Upper lobe of right lung (tissue), 1 donor: ENCODE results near the gene CRELD2. TPM values are rescaled to one million over a fixed set of nuclear protein-coding genes. Genes with fewer than 3 reads are reported as not detected.

Source experiments
- ATAC-seq: fragments of 200-7000 bp; cut with Tn5 transposase; one replicate; pipeline ENCODE4 v1.9.1; 2020; ENCODE audit warnings: mild to moderate bottlenecking, moderate library complexity
- DNase-seq: peaks from one replicate; pipeline ENCODE4 v3.0.0-alpha.2; 2020
- H3K27ac ChIP-seq: fragments of 200-600 bp; one replicate; pipeline ENCODE4 v1.8.0; 2022
- H3K27me3 ChIP-seq: fragments of 200-600 bp; one replicate; pipeline ENCODE4 v1.8.0; 2022; ENCODE audit warnings: mild to moderate bottlenecking
- H3K36me3 ChIP-seq: fragments of 200-600 bp; one replicate; pipeline ENCODE4 v1.8.0; 2022
- H3K4me1 ChIP-seq: fragments of 200-600 bp; one replicate; pipeline ENCODE4 v1.8.0; 2022
- H3K4me3 ChIP-seq: fragments of 200-600 bp; one replicate; pipeline ENCODE4 v1.8.0; 2022; ENCODE audit warnings: mild to moderate bottlenecking
- H3K9me3 ChIP-seq: fragments of 200-600 bp; one replicate; pipeline ENCODE4 v1.8.0; 2022
- CTCF ChIP-seq: fragments of 200-600 bp; IDR thresholded peaks from one replicate; pipeline ENCODE4 v1.8.0; 2022; ENCODE audit warnings: antibody characterized with exemption
- intact Hi-C: fragments of 100-400 bp; cut with DNase I; formaldehyde crosslinking; loops from one replicate; pipeline ENCODE4 v1.11.0; 2022
- total RNA-seq: library from RNA; stranded (reverse); fragmentation: NEBNext Ultra II Directional; extraction: Animal tissue kit (Norgen Biotek cat#: 25700); gene quantifications from one replicate; pipeline ENCODE4 v1.2.1, GENCODE V29; 2021
- donor health status: DM: no; HTN: yes; CAD: no; lungs with severe emphysema.

The CRELD2 gene
- total RNA-seq, 1 donor from 2014 or later, result 44.2 TPM

- H3K27me3 ChIP-seq, result no peaks in the 10 kb centered on the region
- H3K4me1 ChIP-seq, result no peaks in the 10 kb centered on the region
- H3K36me3 ChIP-seq, result peaks cover 36% of the 10 kb centered on the region
- ATAC-seq, result no peak
- intact Hi-C loops, result no loop called here
- TF ChIP-seq CTCF, result no peak
- no peaks in the 10 kb centered on the region for H3K9me3 ChIP-seq
- no peak overlapping the region for H3K4me3 ChIP-seq
- no peak overlapping the region for H3K27ac ChIP-seq
- DNase-seq, result peak; percentile 7
Measured at GRCh38 chr22:49899530-49899929, 18.9 kb upstream of the CRELD2 start.

GRCh38 chr22:49900441-49901230 is 17.8 kb upstream of the CRELD2 start:
- Histone ChIP-seq H3K4me1 (no peaks in the 10 kb centered on the region), H3K36me3 (peaks cover 42% of the 10 kb centered on the region), H3K27ac (no peak overlapping the region), H3K9me3 (no peaks in the 10 kb centered on the region), H3K27me3 (no peaks in the 10 kb centered on the region), H3K4me3 (no peak overlapping the region)
- no peak for TF ChIP-seq CTCF
- intact Hi-C loops, result no loop called here
- DNase-seq, result peak; percentile 33
- no peak for ATAC-seq

GRCh38 chr22:49901457-49901856 is 17.0 kb upstream of the CRELD2 start:
- no peaks in the 10 kb centered on the region for H3K4me1 ChIP-seq
- intact Hi-C loops, result no loop called here
- TF ChIP-seq CTCF, result no peak
- DNase-seq (peak; percentile 5), ATAC-seq (peak; percentile 7)
- no peak overlapping the region for H3K4me3 ChIP-seq
- H3K9me3 ChIP-seq, result no peaks in the 10 kb centered on the region
- H3K36me3 ChIP-seq, result peaks cover 42% of the 10 kb centered on the region
- H3K27me3 ChIP-seq, result no peaks in the 10 kb centered on the region
- no peak overlapping the region for H3K27ac ChIP-seq

- no peaks in the 10 kb centered on the region for H3K9me3 ChIP-seq
- peak; percentile 42 for DNase-seq
- ATAC-seq, result no peak
- H3K4me1 ChIP-seq, result no peaks in the 10 kb centered on the region
- TF ChIP-seq CTCF, result no peak
- no peaks in the 10 kb centered on the region for H3K27me3 ChIP-seq
- H3K27ac ChIP-seq, result no peak overlapping the region
- peaks cover 54% of the 10 kb centered on the region for H3K36me3 ChIP-seq
- intact Hi-C loops, result no loop called here
- H3K4me3 ChIP-seq, result no peak overlapping the region
Measured at GRCh38 chr22:49903322-49904039, 15.0 kb upstream of the CRELD2 start.

GRCh38 chr22:49904040-49904369 is 14.4 kb upstream of the CRELD2 start:
- no peak overlapping the region for H3K27ac ChIP-seq
- peak; percentile 65 for DNase-seq

More at GRCh38 chr22:49904040-49904369, 14.4 kb upstream of the CRELD2 start:
- ATAC-seq, result no peak
- intact Hi-C loops, result no loop called here
- Histone ChIP-seq H3K9me3 (no peaks in the 10 kb centered on the region), H3K27me3 (no peaks in the 10 kb centered on the region), H3K4me1 (no peaks in the 10 kb centered on the region), H3K4me3 (no peak overlapping the region), H3K36me3 (peaks cover 54% of the 10 kb centered on the region)
- no peak for TF ChIP-seq CTCF
